Right lobe of liver (tissue), 4 donors: ENCODE results near the gene BCO1.

ENCODE experiments used
- POLR2A ChIP-seq: fragments of 450-650 bp; IDR thresholded peaks from one replicate; pipeline ENCODE4 v1.6.1; 2017; ENCODE audit warnings: antibody characterized with exemption, mild to moderate bottlenecking
- TF ChIP-seq, protein P1 (sequence below), 4 donors: fragments of 200-600 bp in 3 of 4; fragments of 450-650 bp in 1 of 4; IDR thresholded peaks; one replicate each; pipeline versions ENCODE4 v1.5.1 to v1.8.0; 2016 to 2022; ENCODE audit warnings: antibody characterized with exemption in 4 of 4, mild to moderate bottlenecking in 2 of 4
- donor health status: DM: no; HTN: no; CAD: no.
- donor health status: DM: no; HTN: no; CAD: no.
- donor health status: DM: no; HTN: yes; CAD: no.

DNA sequence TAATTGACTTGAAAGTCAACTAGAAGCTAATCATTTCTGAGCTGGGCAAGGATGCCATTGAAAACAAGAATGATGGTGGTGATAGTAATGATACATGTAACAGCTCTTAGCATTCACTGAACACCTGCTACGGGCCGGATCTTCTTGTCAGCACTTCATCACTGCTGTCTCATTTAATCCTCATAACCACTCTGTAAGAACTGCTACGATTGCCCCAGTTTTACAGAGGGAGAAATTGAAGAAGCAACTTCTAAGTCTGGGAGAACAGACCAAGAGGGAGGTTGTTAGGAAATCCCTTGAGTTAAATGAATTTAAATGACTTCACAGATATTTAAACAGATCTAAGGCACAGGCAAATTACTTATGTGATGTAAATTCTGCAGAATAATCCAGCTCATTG is 69.3 kb downstream of the BCO1 start:
- TF ChIP-seq, protein P1, sequence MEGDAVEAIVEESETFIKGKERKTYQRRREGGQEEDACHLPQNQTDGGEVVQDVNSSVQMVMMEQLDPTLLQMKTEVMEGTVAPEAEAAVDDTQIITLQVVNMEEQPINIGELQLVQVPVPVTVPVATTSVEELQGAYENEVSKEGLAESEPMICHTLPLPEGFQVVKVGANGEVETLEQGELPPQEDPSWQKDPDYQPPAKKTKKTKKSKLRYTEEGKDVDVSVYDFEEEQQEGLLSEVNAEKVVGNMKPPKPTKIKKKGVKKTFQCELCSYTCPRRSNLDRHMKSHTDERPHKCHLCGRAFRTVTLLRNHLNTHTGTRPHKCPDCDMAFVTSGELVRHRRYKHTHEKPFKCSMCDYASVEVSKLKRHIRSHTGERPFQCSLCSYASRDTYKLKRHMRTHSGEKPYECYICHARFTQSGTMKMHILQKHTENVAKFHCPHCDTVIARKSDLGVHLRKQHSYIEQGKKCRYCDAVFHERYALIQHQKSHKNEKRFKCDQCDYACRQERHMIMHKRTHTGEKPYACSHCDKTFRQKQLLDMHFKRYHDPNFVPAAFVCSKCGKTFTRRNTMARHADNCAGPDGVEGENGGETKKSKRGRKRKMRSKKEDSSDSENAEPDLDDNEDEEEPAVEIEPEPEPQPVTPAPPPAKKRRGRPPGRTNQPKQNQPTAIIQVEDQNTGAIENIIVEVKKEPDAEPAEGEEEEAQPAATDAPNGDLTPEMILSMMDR (IDR thresholded peaks at IDR 0.05), result no peak
- no peak for TF ChIP-seq POLR2A
